ENCODE data around the gene PTPRN2. TPM values are rescaled to one million over a fixed set of nuclear protein-coding genes. Genes with fewer than 3 reads are reported as not detected.

Gene PTPRN2
- total RNA-seq, 1 experiment from 2014 or later = 2.9 TPM

- no peak for DNase-seq (ENCODE audit: extremely low read depth, low read depth)
Observed at GRCh38 chr7:158449942-158450341, 137.7 kb downstream of the PTPRN2 start.

DNA sequence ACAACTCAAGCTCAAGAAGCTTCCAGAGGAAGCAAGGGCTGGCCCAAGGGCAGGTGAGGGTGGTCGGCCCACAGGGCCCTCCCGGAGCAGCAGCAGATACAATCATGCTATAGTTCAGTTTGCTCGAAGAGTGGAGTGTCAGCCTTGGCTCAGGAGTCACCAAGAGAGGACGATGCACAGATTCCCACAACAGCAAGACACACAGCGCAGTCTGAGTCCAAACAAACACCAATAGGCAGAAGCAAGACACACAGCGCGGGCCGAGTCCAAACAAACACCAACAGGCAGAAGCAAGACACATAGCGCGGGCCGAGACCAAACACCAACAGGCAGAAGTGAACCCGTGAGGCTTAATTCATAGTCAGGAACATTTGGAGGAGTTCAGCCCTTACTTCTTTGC, 138.4 kb downstream of the PTPRN2 start:
- no peak for DNase-seq (ENCODE audit: extremely low read depth, low read depth)

DNA sequence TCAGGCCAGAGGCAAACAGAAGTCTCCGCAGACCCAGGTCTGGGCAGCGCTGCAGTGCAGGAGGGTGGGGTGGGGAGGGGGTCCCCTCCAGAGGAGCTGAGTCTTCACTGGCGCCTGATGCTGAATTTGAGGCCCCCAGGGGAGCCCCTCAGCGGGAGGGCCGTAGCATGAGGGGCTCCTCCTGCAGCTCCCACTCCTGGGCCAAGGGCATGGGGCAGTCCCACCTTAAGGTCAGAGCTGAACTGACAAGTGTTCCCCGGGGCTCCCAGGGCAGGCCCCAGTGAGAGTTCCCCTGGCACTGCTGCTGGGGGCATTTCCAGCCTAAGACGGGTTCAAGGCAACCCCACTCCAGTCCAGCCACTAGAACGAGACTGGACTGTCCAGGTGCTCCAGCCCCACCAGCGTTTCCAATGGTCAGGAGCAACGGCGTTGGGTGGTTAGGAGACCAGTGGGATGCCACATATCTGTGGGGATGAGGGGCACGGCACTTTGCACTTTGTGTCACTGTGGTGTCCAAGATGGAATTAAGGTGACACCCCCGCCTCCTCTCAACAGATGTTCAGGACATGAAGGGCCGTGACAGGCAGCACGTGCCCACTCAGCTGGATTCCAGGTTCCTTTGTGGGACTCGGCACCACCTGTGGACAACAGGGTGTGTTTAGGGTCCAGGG, 139.1 kb downstream of the PTPRN2 start:
- no peak for DNase-seq (ENCODE audit: extremely low read depth, low read depth)

- no peak for DNase-seq (ENCODE audit: extremely low read depth, low read depth)
Observed at GRCh38 chr7:158447506-158448171, 140.0 kb downstream of the PTPRN2 start.

DNA sequence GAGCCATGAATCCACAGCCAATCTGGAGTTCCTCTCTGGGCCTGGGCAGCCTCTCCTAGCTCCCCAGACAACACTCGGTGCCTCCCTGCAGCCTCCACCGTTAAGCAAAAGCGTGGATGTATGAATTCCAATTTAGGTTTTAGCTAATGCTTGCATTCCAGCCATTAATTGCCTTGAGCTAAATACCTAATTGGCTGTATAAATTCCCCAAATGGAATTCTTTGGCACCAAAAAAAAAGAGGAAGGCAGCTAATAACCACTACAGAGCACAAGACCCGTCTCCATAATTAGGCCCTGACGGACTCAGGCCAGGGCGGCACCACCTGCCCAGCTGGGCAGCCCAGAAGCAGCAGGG, 140.5 kb downstream of the PTPRN2 start:
- no peak for DNase-seq (ENCODE audit: extremely low read depth, low read depth)

GRCh38 chr7:158446706-158447105, 140.9 kb downstream of the PTPRN2 start:
- DNase-seq (ENCODE audit: extremely low read depth, low read depth) = no peak

DNA sequence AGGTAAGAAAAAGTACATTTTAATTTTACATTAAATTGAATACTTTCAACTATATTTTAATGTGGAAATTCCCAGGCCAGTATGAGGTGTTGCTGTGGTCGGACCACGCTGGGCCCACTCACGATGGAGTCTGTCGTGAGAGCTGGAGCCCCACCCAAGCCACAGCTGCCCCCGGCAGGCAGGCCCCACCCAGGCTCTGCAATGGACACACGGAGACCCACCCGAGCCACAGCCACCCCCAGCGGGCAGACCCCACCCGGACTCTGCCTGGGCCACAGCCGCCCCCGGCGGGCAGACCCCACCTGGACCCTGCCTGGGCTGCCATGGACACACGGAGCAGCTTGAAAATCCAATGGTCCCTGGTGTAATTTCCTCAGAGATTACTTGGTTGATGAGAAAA, 141.3 kb downstream of the PTPRN2 start:
- no peak for DNase-seq (ENCODE audit: extremely low read depth, low read depth)

- no peak for DNase-seq (ENCODE audit: extremely low read depth, low read depth)
Observed at GRCh38 chr7:158445421-158446175, 142.0 kb downstream of the PTPRN2 start.

- DNase-seq (ENCODE audit: extremely low read depth, low read depth) = no peak
Observed at GRCh38 chr7:158444501-158445420, 142.9 kb downstream of the PTPRN2 start.

GRCh38 chr7:158443688-158444483, 143.7 kb downstream of the PTPRN2 start:
- no peak for DNase-seq (ENCODE audit: extremely low read depth, low read depth)

DNA sequence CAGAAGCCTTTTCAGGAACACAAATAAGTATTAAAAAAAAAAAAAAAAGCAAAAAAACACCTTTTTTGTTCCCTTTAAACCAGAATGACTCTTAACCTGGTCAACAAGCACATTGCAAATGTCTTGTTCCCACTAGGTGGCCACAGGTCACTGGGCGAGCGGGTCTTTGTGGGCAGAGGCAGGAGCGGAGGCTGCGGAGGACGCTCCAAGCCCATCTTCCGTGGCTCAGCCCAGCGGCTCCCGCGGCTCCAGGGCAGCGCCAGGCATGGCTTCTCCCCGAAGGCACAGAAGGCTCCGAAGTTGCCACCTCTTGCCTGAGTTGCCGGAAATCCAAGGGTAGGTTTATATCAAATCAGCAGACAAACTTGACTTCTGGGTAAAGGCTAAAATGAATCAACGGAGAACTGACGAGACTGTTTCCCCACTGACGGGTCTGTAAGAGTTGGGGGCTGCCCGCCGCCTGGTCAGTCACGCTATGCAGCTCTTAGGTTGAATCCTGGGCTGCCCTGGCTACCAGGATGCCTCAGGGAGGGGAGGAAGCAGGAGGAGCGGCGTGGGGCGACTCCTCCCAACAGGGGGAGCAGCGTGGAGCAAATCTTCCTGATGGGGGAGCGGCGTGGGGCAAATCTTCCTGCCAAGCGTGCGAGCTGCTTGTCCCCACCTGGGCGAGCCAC, 144.5 kb downstream of the PTPRN2 start:
- no peak for DNase-seq (ENCODE audit: extremely low read depth, low read depth)

DNA sequence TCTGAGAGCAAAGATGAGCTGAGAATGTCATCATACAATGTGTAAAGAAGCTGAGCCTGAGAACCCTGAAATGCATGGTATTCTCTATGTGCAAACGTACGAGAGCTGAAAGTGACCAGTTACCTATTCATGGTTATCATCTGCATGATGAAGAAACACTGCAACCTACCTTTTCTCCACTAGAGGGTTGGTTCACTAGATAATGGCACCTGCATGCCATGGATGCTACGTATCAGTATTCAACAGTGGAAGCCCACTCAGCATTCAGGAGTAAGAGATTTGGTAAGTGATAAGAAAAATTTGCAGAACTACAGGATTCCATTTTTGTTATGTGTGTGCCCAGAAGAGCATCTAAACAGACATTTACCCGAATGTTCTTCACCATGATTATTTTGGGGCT, 145.4 kb downstream of the PTPRN2 start:
- no peak for DNase-seq (ENCODE audit: extremely low read depth, low read depth)

DNA sequence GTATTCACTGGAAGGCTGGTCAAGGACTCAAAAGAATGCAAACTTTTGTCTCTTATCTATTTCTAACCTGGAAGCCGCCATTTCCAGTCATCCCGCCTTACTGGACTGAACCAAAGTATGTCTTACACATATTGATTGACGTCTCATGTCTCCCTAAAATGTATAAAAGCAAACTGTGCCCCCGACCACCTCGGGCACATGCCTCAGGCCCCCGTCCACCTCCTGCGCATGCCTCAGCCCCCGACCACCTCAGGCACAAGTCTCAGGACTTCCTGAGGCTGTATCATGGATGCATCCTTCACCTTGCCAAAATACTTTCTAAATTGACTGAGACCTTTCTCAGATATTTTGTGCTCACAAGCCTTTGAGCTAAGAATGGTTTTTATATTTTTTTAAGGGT, 148.6 kb downstream of the PTPRN2 start:
- no peak for DNase-seq (ENCODE audit: extremely low read depth, low read depth)

DNA sequence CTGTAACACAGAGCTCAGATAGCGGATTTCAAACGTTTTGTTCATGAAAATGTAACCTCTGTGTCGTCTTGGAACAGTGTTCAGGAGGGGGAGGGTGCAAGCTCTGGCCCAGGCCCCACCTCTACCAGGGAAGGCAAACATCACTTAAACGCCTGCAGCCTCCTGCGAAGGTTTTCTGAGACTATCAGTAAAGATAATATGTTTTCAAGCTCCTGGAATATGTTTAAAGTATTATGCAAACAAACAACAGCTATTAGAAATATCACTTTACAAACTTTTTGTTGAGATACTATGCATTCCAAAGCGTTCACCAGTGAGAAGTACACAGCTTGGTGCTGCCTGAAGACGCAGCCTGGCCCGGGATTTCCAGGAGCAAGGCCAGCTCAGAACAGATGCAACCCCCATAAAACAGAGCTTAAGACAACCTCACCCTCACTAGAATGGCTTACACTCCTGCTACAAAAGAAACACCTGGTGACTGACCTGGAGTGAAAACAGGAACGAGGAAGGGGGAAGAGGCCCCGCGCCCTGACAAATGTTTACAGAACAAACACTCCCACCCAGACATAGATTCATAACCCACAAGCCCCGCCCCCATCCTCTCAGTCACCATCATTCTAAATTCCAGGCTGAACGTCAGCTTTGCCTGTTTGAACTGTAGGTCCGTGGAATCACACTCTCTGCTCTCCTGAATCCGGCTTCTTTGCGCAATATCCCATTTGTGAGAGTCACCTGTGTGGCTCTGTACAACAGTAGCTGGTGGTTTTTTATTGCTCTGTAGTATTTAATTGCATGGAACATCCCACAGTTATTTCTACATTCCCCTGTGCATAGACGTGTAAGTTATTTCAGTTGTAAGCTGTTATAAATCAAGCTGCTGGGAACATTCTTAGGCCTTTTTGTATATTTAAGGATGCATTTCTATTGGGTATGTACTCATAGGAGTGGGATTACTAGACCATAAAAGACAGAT, 155.0 kb downstream of the PTPRN2 start:
- peak; percentile 99 for DNase-seq (ENCODE audit: extremely low read depth, low read depth)

DNA sequence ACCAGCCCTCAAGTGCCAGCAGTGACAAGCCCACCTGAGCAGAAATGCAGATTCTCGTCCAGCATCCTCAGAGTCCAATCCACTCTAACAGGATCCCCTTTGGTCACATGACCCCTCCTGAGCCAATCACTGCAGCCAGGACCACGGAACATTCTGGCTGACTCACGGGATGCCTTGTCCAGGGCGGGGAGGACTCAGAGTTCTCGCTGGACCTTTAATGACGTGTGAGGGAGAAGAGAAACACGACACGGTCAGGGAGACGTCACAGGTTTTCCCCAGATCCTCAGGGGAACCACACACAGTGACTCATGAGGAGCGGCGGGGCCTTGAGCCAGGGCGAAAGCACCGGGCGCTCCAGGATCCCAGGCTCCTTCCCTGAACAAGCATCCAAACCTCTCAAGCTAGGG, 155.7 kb downstream of the PTPRN2 start:
- DNase-seq (ENCODE audit: extremely low read depth, low read depth) = peak; percentile 100

- no peak for DNase-seq (ENCODE audit: extremely low read depth, low read depth)
Observed at GRCh38 chr7:158431055-158431940, 156.3 kb downstream of the PTPRN2 start.

DNA sequence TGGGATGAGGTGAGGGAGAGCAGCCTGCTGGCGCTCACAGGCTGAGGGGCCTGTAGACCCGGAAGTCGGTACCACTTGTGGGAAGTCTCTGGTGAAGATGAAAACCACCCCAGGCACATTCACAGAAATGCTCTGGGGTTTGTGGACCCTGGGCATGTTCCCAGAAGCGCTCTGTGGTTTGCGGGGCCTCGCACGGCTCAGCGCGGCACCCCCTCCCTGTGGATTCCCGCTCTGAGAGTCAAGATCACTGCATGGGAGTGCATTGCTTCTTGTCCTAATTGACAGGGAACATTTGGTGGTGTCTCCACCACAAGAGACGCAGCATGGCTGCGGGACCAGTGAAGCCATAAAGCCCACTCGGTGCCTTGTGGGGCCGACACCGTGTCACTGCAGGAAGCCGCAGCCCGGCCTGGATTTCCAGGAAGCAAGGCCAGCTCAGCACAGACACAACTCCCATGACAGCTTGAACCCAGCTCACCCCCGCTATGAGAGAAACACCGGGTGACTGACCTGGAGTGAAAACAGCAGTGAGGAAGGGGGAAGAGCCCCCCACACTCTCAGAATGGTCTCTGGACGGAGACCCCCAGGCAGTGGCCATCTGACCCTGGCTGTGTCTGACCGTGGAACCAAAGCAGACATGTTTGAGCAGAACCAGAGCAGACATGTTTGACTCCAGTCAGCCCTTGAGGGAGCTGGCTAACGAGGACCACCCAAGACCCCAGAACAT, 157.2 kb downstream of the PTPRN2 start:
- DNase-seq (ENCODE audit: extremely low read depth, low read depth) = no peak

Data from NCI-H460 (cell line).